Spleen (tissue), 7 donors: ENCODE results near the gene ACOT11.

Experiments used
- POLR2A ChIP-seq, 3 donors: fragments of 450-650 bp; IDR thresholded peaks; one replicate each; pipeline ENCODE4 v1.5.1; 2017; ENCODE audit warnings: antibody characterized with exemption in 3 of 3, mild to moderate bottlenecking in 1 of 3
- POLR2AphosphoS5 ChIP-seq, 3 donors: sonication (generic); formaldehyde crosslinking; IDR thresholded peaks; one replicate each; pipeline ENCODE4 v1.5.1; 2017; ENCODE audit warnings: antibody characterized with exemption in 3 of 3
- TF ChIP-seq, protein P1 (sequence below), 11 experiments: fragments of 200-600 bp in 7 of 11; fragments of 450-650 bp in 4 of 11; sonication (generic) in 4 of 11; IDR thresholded peaks in 8 of 11; conservative IDR thresholded peaks in 3 of 11; 1 replicate in 7 of 11; 2 replicates in 4 of 11; pipeline versions ENCODE4 v1.4.0 to v1.8.0; 2016 to 2021; ENCODE audit warnings: antibody characterized with exemption in 11 of 11, inconsistent platforms in 4 of 11, mild to moderate bottlenecking in 1 of 11
- donor health status: DM: no; HTN: no; CAD: no; lungs with moderate emphysema.
- donor health status: DM: no; HTN: no; CAD: no.
- donor health status: DM: no; HTN: no; CAD: no.

DNA sequence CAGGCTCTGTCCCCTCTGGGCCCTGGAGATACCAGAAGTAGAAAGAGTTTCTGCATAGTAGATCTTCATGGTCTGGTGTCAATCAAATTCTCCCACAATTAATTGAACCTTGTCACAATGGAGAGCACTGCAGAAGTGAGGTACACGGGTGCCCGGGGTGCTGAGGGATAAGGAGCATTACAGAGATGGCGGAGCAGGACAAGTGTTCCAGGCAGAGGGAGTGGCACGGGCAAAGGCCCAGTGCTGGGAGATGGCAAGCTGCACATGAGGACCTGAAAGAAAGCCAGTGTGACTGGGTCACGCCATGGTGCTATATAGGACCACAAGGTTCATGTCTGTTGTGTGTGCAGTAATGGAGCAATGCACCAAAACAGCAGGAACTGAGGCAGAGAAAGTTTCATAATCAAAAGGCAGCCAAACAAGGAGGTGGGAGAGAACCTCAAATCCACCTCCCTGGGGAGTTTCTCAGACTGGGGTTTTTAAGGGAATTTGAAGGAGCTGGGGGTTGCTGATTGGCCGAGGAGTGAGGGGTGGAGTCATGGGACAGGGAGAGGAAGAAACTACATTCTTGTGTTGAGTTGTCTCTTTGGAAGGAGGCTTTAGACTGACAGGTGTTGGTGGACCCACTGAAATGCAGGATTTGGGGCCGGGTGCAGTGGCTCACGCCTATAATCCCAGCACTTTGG is 27.7 kb downstream of the ACOT11 start:
- TF ChIP-seq POLR2A (IDR thresholded peaks at IDR 0.05) (no peak), POLR2AphosphoS5 (IDR thresholded peaks at IDR 0.05) (no peak)
- TF ChIP-seq, protein P1, sequence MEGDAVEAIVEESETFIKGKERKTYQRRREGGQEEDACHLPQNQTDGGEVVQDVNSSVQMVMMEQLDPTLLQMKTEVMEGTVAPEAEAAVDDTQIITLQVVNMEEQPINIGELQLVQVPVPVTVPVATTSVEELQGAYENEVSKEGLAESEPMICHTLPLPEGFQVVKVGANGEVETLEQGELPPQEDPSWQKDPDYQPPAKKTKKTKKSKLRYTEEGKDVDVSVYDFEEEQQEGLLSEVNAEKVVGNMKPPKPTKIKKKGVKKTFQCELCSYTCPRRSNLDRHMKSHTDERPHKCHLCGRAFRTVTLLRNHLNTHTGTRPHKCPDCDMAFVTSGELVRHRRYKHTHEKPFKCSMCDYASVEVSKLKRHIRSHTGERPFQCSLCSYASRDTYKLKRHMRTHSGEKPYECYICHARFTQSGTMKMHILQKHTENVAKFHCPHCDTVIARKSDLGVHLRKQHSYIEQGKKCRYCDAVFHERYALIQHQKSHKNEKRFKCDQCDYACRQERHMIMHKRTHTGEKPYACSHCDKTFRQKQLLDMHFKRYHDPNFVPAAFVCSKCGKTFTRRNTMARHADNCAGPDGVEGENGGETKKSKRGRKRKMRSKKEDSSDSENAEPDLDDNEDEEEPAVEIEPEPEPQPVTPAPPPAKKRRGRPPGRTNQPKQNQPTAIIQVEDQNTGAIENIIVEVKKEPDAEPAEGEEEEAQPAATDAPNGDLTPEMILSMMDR (IDR thresholded peaks at IDR 0.05 in 8 of 11, conservative IDR thresholded peaks at IDR 0.05 in 3 of 11) = no peak
